Liver (tissue), 3 donors: ENCODE measurements around the gene RASSF9.

Source experiments
- ATF3 ChIP-seq: IDR thresholded peaks from 2 replicates; pipeline ENCODE4 v1.6.1; 2016; ENCODE audit warnings: antibody characterized with exemption
- CTCF ChIP-seq: fragments of 150-350 bp; IDR thresholded peaks from 2 replicates; pipeline ENCODE4 v1.5.1; 2017; ENCODE audit warnings: improper control_type of control experiment, low read depth, low read length; ENCODE audit not compliant: missing input control
- EGR1 ChIP-seq, 2 donors: IDR thresholded peaks; 2 replicates each; pipeline ENCODE4 v1.6.1; 2016 to 2018; ENCODE audit warnings: antibody characterized with exemption in 2 of 2, low read depth in 2 of 2
- GABPA ChIP-seq, 2 donors: IDR thresholded peaks in 1 of 2; conservative IDR thresholded peaks in 1 of 2; 2 replicates each; pipeline ENCODE4 v1.6.1; 2016; ENCODE audit warnings: antibody characterized with exemption in 2 of 2, mild to moderate bottlenecking in 1 of 2, moderate library complexity in 1 of 2
- JUND ChIP-seq, 2 donors: IDR thresholded peaks; 2 replicates each; pipeline ENCODE4 v1.6.1; 2016; ENCODE audit warnings: antibody characterized with exemption in 2 of 2
- MAX ChIP-seq: IDR thresholded peaks from 2 replicates; pipeline ENCODE4 v1.6.1; 2016; ENCODE audit warnings: antibody characterized with exemption
- REST ChIP-seq: IDR thresholded peaks from 2 replicates; pipeline ENCODE4 v1.6.1; 2016; ENCODE audit warnings: antibody characterized with exemption, mild to moderate bottlenecking
- TAF1 ChIP-seq: conservative IDR thresholded peaks from 2 replicates; pipeline ENCODE4 v1.6.1; 2016; ENCODE audit warnings: antibody characterized with exemption, mild to moderate bottlenecking
- YY1 ChIP-seq: IDR thresholded peaks from 2 replicates; pipeline ENCODE4 v1.6.1; 2016; ENCODE audit warnings: antibody characterized with exemption, mild to moderate bottlenecking
- donor health status: healthy.
- donor health status: healthy.

GRCh38 chr12:85775091-85775490 lies 61.1 kb downstream of the RASSF9 start:
- TF ChIP-seq CTCF (no peak), MAX (no peak), REST (no peak), JUND (IDR thresholded peaks at IDR 0.05) (no peak), EGR1 (IDR thresholded peaks at IDR 0.05; ENCODE audit: low read depth in 2 of 2) (no peak), TAF1 (no peak), YY1 (no peak), ATF3 (no peak), GABPA (IDR thresholded peaks at IDR 0.05 in 1 of 2, conservative IDR thresholded peaks at IDR 0.05 in 1 of 2) (no peak)
